KG1 (cell line): Measurements from ENCODE around the gene SRSF6.
"Not testable (repeated sequence)": the region's sequence is repeated elsewhere in the genome, so short reads cannot be mapped to it uniquely, and the experiment has no call there.

Source experiments
- DNase-seq: peaks from one replicate; lab custom pipeline; 2025; lab: John Stamatoyannopoulos, UW

Gene SRSF6

GRCh38 chr20:43448748-43449535 lies 8.8 kb upstream of the SRSF6 start:
- DNase-seq: peak; percentile 16

GRCh38 chr20:43450841-43451799 lies 6.6 kb upstream of the SRSF6 start:
- DNase-seq: no peak

GRCh38 chr20:43452404-43453126 lies 5.1 kb upstream of the SRSF6 start:
- DNase-seq: no peak

- not testable (repeated sequence) for DNase-seq
Observed at GRCh38 chr20:43456252-43456651, 1.4 kb upstream of the SRSF6 start.

GRCh38 chr20:43456809-43457639 lies 672 bp upstream of the SRSF6 start:
- peak; percentile 97 for DNase-seq

- DNase-seq: no peak
Observed at GRCh38 chr20:43458422-43458924, 777 bp downstream of the SRSF6 start.

- DNase-seq: no peak
Observed at GRCh38 chr20:43459022-43459942, 1.6 kb downstream of the SRSF6 start.

- DNase-seq: no peak
Observed at GRCh38 chr20:43460172-43460829, 2.6 kb downstream of the SRSF6 start.

GRCh38 chr20:43460830-43461200 lies 3.1 kb downstream of the SRSF6 start:
- no peak for DNase-seq

GRCh38 chr20:43461894-43462659 lies 4.4 kb downstream of the SRSF6 start:
- no peak for DNase-seq

- DNase-seq: no peak
Observed at GRCh38 chr20:43462660-43463526, 5.2 kb downstream of the SRSF6 start.

GRCh38 chr20:43463527-43464218 lies 6.0 kb downstream of the SRSF6 start:
- DNase-seq: no peak

GRCh38 chr20:43464219-43464790 lies 6.6 kb downstream of the SRSF6 start:
- no peak for DNase-seq

GRCh38 chr20:43465625-43465943 lies 7.9 kb downstream of the SRSF6 start:
- no peak for DNase-seq

- DNase-seq: no peak
Observed at GRCh38 chr20:43467589-43467988, 9.9 kb downstream of the SRSF6 start.

- no peak for DNase-seq
Observed at GRCh38 chr20:43472671-43473380, 15.1 kb downstream of the SRSF6 start.

- DNase-seq: no peak
Observed at GRCh38 chr20:43473381-43473704, 15.6 kb downstream of the SRSF6 start.
